WTC11 (cell line): Measurements from ENCODE around the gene FAM118B.

ENCODE experiments used
- NFYB ChIP-seq: sonication (generic); formaldehyde crosslinking; conservative IDR thresholded peaks from 2 replicates; pipeline ENCODE4 v1.8.0; 2022; ENCODE audit warnings: low read depth, missing genetic modification reagents
- TCF7 ChIP-seq: sonication (generic); formaldehyde crosslinking; IDR thresholded peaks from 2 replicates; pipeline ENCODE4 v1.8.0; 2022; ENCODE audit warnings: mild to moderate bottlenecking, low read depth, missing genetic modification reagents, moderate library complexity

DNA sequence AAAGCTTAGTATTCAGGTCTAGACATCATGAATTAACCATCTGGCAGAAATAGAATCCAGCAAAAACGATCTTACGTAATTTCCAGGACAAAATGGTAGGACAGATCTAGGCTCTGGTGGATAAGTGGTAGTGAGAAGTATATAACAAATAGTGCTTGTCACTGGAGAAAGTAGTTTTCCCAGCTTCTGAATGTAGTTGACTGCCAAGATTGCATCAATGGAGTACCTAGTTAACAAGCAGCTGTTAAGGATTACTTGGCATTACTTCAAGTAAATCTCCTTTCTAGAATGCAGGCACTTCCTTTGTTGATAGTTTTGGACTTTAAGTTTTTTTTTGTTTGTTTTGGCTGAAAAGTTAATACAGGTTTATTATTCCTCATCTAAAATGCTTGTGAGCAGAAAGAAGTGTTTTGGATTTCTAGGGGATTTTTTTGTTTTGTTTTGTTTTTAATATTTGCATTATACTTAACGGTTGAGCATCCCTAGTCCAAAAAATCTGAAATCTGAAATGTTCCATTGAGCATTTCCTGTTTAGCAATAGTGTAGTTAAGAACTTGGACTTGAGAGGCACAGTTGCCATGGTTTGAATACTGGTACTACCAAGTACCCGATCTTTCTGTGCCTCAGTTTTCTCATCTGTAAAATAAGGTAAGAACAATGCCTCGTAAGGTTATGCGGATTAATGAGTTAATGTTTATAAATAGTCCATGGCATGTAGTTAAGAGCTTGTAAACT, 20.3 kb downstream of the FAM118B start:
- TF ChIP-seq TCF7, result no peak
- TF ChIP-seq NFYB, result no peak
